Osteocyte (in vitro differentiated cells): ENCODE data around the gene ZNF689. TPM values are rescaled to one million over a fixed set of nuclear protein-coding genes. Genes with fewer than 3 reads are reported as not detected.
A peak's percentile ranks its signal among the peaks of the same experiment; 100 is the strongest.

ENCODE experiments used
- DNase-seq: peaks from one replicate; pipeline ENCODE4 v3.0.0; 2021; ENCODE audit warnings: mixed read lengths; ENCODE audit not compliant: unreplicated experiment; ENCODE audit errors: extremely low spot score
- H3K27ac Mint-ChIP-seq: one replicate; pipeline ENCODE4 v1.8.0; 2021; ENCODE audit warnings: mild to moderate bottlenecking, mixed read lengths; ENCODE audit not compliant: unreplicated experiment
- H3K27me3 Mint-ChIP-seq: one replicate; pipeline ENCODE4 v1.8.0; 2021; ENCODE audit warnings: mixed read lengths; ENCODE audit not compliant: unreplicated experiment
- H3K36me3 Mint-ChIP-seq: one replicate; pipeline ENCODE4 v1.8.0; 2021; ENCODE audit warnings: mixed read lengths; ENCODE audit not compliant: unreplicated experiment
- H3K4me1 Mint-ChIP-seq: one replicate; pipeline ENCODE4 v1.8.0; 2021; ENCODE audit warnings: mixed read lengths; ENCODE audit not compliant: unreplicated experiment
- H3K4me3 Mint-ChIP-seq: one replicate; pipeline ENCODE4 v1.8.0; 2021; ENCODE audit warnings: mild to moderate bottlenecking, moderate library complexity, mixed read lengths; ENCODE audit not compliant: unreplicated experiment
- H3K9me3 Mint-ChIP-seq: one replicate; pipeline ENCODE4 v1.8.0; 2021; ENCODE audit warnings: mixed read lengths; ENCODE audit not compliant: unreplicated experiment
- total RNA-seq: library from RNA; stranded (reverse); gene quantifications from 2 replicates; pipeline ENCODE4 v1.2.1, GENCODE V29; 2021
- TF ChIP-seq, protein P1 (sequence below): fragments of 200-600 bp; sonication (generic); IDR thresholded peaks from 2 replicates; pipeline ENCODE4 v1.5.0; 2021; ENCODE audit warnings: antibody characterized with exemption, mild to moderate bottlenecking, moderate library complexity

Gene ZNF689
- total RNA-seq, 1 donor from 2014 or later = 8.8 TPM

DNA sequence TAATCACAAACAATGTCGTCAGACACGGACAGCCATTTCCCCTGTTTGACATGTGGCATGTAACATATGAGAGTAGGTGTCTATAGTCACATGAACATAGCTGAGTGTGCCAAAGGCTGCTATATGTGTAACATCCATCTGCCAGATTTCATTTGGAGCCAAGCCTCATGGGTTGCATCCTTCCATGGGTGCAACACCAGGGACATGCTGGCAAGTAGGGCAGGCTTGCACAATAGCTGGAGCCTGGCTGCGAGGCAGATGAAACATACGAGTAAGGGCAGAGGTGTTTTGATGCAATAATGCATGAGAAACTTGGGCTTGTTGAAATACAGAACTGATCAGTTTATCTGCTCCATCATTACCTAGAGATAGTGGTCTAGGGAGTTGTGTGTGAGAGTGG lies 9.0 kb upstream of the ZNF689 start:
- TF ChIP-seq, protein P1, sequence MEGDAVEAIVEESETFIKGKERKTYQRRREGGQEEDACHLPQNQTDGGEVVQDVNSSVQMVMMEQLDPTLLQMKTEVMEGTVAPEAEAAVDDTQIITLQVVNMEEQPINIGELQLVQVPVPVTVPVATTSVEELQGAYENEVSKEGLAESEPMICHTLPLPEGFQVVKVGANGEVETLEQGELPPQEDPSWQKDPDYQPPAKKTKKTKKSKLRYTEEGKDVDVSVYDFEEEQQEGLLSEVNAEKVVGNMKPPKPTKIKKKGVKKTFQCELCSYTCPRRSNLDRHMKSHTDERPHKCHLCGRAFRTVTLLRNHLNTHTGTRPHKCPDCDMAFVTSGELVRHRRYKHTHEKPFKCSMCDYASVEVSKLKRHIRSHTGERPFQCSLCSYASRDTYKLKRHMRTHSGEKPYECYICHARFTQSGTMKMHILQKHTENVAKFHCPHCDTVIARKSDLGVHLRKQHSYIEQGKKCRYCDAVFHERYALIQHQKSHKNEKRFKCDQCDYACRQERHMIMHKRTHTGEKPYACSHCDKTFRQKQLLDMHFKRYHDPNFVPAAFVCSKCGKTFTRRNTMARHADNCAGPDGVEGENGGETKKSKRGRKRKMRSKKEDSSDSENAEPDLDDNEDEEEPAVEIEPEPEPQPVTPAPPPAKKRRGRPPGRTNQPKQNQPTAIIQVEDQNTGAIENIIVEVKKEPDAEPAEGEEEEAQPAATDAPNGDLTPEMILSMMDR = no peak
- Mint-ChIP-seq H3K27me3 (peaks cover 33% of the 10 kb centered on the region), H3K4me3 (no peak overlapping the region), H3K27ac (no peak overlapping the region), H3K9me3 (no peaks in the 10 kb centered on the region), H3K36me3 (no peaks in the 10 kb centered on the region), H3K4me1 (no peaks in the 10 kb centered on the region)
- DNase-seq = no peak

DNA sequence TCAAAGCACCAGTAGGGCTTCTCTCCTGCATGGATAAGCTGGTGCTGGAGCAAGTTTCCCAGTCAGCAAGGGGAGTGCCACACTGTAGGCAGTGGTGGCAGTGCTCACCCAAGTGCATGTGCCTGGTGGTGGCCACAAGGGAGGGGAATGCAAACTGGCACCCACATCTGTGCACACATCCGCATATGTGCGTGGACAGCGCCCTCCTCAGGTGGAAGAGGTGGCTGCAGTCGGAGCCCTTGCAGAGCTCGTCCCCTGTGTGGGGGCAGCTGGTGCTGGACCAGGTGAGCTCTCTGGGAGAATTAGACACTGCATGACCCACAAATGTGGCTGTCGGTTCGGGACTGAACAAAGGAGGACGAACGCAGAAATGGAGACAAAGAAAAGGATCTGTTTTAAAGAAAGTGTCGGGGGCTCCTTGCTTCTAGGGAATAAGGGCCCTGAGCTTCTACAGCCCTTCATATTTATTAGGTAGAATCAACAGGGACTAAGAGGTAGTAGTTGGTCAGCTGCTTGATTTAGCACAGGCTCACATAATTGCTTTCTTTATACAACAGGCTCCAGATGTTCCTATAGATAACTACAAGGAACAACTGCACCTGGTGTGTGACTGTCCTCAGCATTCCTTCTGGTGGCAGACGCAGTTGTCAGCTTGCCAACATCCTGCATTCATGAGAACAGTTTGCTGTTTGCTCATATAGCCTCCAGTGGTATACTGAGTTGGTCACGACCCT lies 5.3 kb upstream of the ZNF689 start:
- Mint-ChIP-seq H3K4me3 (no peak overlapping the region), H3K4me1 (peaks cover 1% of the 10 kb centered on the region), H3K36me3 (no peaks in the 10 kb centered on the region), H3K9me3 (no peaks in the 10 kb centered on the region), H3K27ac (no peak overlapping the region), H3K27me3 (peaks cover 14% of the 10 kb centered on the region)
- no peak for DNase-seq
- TF ChIP-seq, protein P1 = peak; percentile 42

DNA sequence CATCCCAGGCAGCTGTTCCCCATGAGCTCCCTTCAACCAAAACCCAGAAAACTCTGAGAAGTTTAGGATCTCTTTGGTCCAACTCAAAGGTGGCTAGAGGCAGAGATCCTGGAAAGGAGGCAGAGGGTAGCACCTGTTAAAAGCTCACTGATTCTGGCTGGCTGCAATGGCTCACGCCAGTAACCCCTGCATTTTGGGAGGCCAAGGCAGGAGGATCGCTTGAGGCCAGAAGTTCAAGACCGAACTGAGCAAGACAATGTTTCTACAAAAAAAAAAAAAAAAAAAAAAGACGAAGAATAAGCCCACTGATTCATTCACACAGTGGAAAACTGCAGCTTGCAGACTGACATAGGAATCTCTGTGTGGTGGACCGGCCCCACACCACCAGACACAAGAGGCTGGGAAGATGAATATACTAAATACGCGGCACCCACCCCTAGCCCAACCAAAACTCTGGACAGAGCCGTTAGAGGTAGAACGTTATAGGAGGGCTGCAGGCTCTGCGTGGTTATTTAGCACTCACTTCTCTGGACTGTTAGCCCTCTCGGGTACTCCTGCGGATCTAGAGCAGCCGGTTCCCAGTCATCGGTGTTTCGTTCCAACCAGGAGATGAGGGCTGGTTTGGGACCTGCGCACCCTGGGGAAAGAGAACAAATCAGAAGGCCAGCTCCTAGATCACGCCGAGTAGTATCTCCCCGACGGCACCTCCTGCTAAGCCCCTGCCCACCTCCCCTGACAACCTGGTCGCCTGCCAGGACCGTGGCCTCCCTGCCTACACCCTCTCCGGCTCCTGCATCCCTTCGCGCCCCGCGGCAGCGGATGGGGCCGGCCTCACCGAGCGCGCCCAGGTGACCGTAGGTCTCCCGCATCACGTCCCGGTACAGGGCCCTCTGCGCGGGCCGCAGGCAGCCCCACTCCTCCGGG lies 925 bp downstream of the ZNF689 start:
- TF ChIP-seq, protein P1 = no peak
- H3K27ac Mint-ChIP-seq = peak overlapping the region; percentile 94
- H3K36me3 Mint-ChIP-seq = peaks cover 22% of the 10 kb centered on the region
- H3K9me3 Mint-ChIP-seq = no peaks in the 10 kb centered on the region
- H3K4me1 Mint-ChIP-seq = peaks cover 9% of the 10 kb centered on the region
- peak overlapping the region; percentile 88 for H3K4me3 Mint-ChIP-seq
- no peaks in the 10 kb centered on the region for H3K27me3 Mint-ChIP-seq
- DNase-seq = peak; percentile 87

DNA sequence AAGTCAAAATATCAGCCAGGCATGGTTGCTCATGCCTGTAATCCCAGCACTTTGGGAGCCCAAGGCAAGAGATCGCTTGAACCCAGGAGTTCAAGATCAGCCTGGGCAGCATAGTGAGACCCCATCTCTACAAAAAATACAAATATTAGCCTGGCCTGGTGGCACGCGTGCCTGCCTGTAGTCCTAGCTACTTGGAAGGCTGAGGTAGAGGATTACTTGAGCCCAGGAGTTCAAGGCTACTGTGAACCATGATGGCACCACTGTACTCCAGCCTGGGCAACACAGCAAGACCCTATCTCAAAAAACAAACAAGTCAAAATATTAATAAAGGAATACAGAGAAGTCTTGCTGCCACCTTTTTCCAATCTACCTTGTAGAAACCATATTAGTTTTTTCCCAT lies 4.2 kb downstream of the ZNF689 start:
- H3K4me1 Mint-ChIP-seq = peaks cover 9% of the 10 kb centered on the region
- no peak for DNase-seq
- H3K4me3 Mint-ChIP-seq = no peak overlapping the region
- no peak overlapping the region for H3K27ac Mint-ChIP-seq
- H3K36me3 Mint-ChIP-seq = peaks cover 32% of the 10 kb centered on the region
- TF ChIP-seq, protein P1 = no peak
- no peaks in the 10 kb centered on the region for H3K27me3 Mint-ChIP-seq
- H3K9me3 Mint-ChIP-seq = no peaks in the 10 kb centered on the region

DNA sequence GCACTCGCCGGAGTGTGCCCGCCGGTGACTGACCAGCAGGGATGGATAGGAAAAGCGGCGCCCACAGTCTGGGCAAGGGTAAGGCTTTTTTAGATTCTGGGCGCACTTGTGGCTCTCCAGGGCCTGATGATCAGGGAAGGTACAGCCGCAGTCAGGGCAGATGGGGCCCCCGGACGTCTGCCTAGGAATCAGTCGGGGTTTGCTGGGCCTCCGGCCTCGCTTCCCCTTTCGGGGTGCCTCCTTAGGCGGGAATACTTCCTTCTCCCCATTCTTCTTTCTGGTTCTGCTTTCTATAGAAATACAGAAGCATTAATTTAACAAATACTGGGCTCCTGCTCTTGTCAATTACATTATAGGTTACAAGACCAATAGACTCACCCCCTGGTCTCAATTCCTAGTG lies 5.0 kb downstream of the ZNF689 start:
- H3K4me3 Mint-ChIP-seq = no peak overlapping the region
- peaks cover 32% of the 10 kb centered on the region for H3K36me3 Mint-ChIP-seq
- peaks cover 6% of the 10 kb centered on the region for H3K4me1 Mint-ChIP-seq
- DNase-seq = no peak
- no peaks in the 10 kb centered on the region for H3K9me3 Mint-ChIP-seq
- no peaks in the 10 kb centered on the region for H3K27me3 Mint-ChIP-seq
- TF ChIP-seq, protein P1 = no peak
- H3K27ac Mint-ChIP-seq = no peak overlapping the region
